Measurements from ENCODE around the gene IQGAP3.

IQGAP3 gene

GRCh38 chr1:156479093-156480015 is 93.0 kb downstream of the IQGAP3 start:
- no peak for DNase-seq

- no peak for DNase-seq
Measured at GRCh38 chr1:156478250-156478627, 94.1 kb downstream of the IQGAP3 start.

GRCh38 chr1:156477526-156478249 is 94.7 kb downstream of the IQGAP3 start:
- DNase-seq: no peak

GRCh38 chr1:156476501-156477298 is 95.7 kb downstream of the IQGAP3 start:
- no peak for DNase-seq

GRCh38 chr1:156475568-156476500 is 96.5 kb downstream of the IQGAP3 start:
- DNase-seq: no peak
